HG03460 (cell line): Measurements from ENCODE around the gene M1AP.

ENCODE experiments used
- ATAC-seq: cut with Tn5 transposase; IDR thresholded peaks from one replicate; pipeline ENCODE4 v1.9.1; 2021; ENCODE audit not compliant: unreplicated experiment

The M1AP gene

GRCh38 chr2:74599676-74600075, 48.5 kb downstream of the M1AP start:
- no peak for ATAC-seq

- no peak for ATAC-seq
Measured at GRCh38 chr2:74597410-74597809, 50.7 kb downstream of the M1AP start.

- ATAC-seq: no peak
Measured at GRCh38 chr2:74596584-74596983, 51.5 kb downstream of the M1AP start.

GRCh38 chr2:74593826-74594772, 54.0 kb downstream of the M1AP start:
- ATAC-seq: no peak

GRCh38 chr2:74588664-74589063, 59.5 kb downstream of the M1AP start:
- ATAC-seq: no peak

GRCh38 chr2:74587664-74588277, 60.4 kb downstream of the M1AP start:
- peak; percentile 66 for ATAC-seq

- ATAC-seq: no peak
Measured at GRCh38 chr2:74585406-74586185, 62.5 kb downstream of the M1AP start.

- ATAC-seq: peak; percentile 49
Measured at GRCh38 chr2:74584088-74584645, 64.0 kb downstream of the M1AP start.

- ATAC-seq: no peak
Measured at GRCh38 chr2:74583504-74583903, 64.6 kb downstream of the M1AP start.

GRCh38 chr2:74582184-74582583, 65.9 kb downstream of the M1AP start:
- no peak for ATAC-seq

GRCh38 chr2:74581463-74581862, 66.7 kb downstream of the M1AP start:
- ATAC-seq: no peak

GRCh38 chr2:74578408-74578807, 69.7 kb downstream of the M1AP start:
- ATAC-seq: no peak

- ATAC-seq: no peak
Measured at GRCh38 chr2:74577448-74577847, 70.7 kb downstream of the M1AP start.

- no peak for ATAC-seq
Measured at GRCh38 chr2:74576863-74577229, 71.3 kb downstream of the M1AP start.

- ATAC-seq: no peak
Measured at GRCh38 chr2:74576211-74576862, 71.8 kb downstream of the M1AP start.

GRCh38 chr2:74575320-74575719, 72.8 kb downstream of the M1AP start:
- ATAC-seq: no peak

- ATAC-seq: no peak
Measured at GRCh38 chr2:74573747-74574562, 74.2 kb downstream of the M1AP start.

GRCh38 chr2:74572178-74572925, 75.8 kb downstream of the M1AP start:
- no peak for ATAC-seq

GRCh38 chr2:74571058-74571457, 77.1 kb downstream of the M1AP start:
- ATAC-seq: peak; percentile 73
